HT1080 (cell line): ENCODE measurements around the gene FADS1. TPM values are rescaled to one million over a fixed set of nuclear protein-coding genes. Genes with fewer than 3 reads are reported as not detected.

ENCODE experiments used
- DNase-seq: peaks from one replicate; pipeline ENCODE4 v3.0.0-alpha.2; 2015; ENCODE audit warnings: low read depth
- total RNA-seq: library from RNA; depleted of rRNA; stranded (reverse); fragments of >200 nt; shearing (Covaris generic); gene quantifications from 2 replicates; pipeline ENCODE4 v1.2.3, GENCODE V29; 2014

Gene FADS1
- total RNA-seq, 1 experiment from 2014 or later = 108 TPM

DNA sequence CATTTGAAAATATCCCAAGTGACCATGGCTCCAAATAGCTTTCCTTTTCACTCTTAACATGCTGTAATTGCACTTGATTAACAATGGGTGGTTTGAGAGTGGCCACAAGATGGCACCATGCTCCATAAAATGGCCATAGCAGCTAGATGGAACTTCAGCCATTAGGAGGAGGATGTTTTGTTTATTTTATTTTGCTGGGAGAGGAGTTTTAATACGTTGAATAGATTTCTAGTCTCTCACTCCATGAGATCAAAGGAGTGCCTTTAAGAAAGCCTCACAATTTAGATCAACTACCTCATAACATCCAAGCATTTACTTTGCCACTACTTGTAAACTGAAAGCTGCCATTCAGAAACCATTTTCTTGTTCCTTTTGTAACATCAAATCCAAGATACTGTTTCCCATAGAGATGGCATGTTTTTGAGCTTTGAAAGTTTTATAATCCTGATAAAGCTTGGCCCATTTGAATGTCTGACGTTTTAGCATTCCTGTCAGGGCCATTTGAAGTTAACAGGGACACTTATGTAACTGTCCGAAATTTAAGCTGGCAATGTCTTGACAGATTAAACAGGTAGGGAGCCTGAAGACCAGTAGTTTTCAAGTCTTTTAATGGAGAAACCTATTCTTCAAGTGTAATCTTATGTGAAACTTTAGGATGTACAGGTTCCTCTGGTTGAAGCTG is 19.4 kb downstream of the FADS1 start:
- DNase-seq = peak; percentile 68

DNA sequence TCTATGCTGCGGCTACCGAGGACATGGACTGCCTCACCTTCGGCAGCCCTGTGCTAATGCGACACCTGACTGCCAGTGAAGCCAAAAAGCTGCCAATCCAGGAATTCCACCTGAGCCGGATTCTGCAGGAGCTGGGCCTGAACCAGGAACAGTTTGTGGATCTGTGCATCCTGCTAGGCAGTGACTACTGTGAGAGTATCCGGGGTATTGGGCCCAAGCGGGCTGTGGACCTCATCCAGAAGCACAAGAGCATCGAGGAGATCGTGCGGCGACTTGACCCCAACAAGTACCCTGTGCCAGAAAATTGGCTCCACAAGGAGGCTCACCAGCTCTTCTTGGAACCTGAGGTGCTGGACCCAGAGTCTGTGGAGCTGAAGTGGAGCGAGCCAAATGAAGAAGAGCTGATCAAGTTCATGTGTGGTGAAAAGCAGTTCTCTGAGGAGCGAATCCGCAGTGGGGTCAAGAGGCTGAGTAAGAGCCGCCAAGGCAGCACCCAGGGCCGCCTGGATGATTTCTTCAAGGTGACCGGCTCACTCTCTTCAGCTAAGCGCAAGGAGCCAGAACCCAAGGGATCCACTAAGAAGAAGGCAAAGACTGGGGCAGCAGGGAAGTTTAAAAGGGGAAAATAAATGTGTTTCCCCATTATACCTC is 20.8 kb downstream of the FADS1 start:
- no peak for DNase-seq

GRCh38 chr11:61795459-61795858 is 21.3 kb downstream of the FADS1 start:
- no peak for DNase-seq

DNA sequence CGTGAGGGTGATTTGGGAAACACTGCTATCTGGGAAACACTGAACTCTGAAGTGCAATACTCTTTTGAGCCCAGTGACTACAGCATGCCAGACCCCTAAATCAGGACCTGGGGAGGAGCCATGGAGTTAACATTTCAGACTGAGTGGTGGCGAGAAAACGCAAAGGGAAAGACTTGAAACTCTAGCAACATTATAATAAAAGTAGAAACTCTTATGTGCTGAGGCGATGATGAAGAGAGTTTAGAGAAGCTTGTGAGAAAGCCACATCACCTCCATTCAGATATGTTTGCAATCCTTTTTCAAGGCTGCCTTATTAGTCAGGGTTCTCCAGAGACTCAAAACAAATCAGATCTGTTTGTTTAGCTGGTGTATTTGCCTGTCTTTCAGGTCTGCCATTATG is 22.2 kb downstream of the FADS1 start:
- no peak for DNase-seq

DNA sequence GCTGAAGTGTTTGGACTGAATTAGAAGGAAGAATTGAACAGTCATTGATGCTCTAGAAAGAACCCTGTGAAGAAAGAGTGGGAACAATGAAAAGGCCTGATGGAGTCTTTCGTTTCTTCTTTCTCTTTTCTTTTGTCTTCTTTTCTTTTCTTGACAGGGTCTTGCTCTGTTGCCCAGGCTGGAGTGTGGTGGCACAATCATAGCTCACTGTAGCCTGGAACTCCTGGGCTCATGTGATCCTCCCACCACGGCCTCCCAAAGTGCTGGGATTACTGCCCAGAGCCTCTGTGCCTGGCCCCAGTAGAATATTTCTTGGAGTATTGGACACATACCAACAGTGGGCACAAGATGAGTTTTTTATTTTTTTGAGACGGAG is 23.0 kb downstream of the FADS1 start:
- no peak for DNase-seq

- DNase-seq = no peak
These were observed 23.5 kb downstream of the FADS1 start for GRCh38 chr11:61793083-61793828.

- peak; percentile 91 for DNase-seq
These were observed 24.3 kb downstream of the FADS1 start, which contains the start of the genes FEN1 and TMEM258 for GRCh38 chr11:61792310-61793082. FEN1 (plus strand) TSS chr11:61792911; CDS start chr11:61795362, 2,451 bp downstream. TMEM258 (minus strand) TSS chr11:61792599; CDS start chr11:61792558, 41 bp downstream.

GRCh38 chr11:61791737-61792309 is 25.0 kb downstream of the FADS1 start:
- DNase-seq = peak; percentile 84

- peak; percentile 64 for DNase-seq
These were observed 28.8 kb downstream of the FADS1 start for GRCh38 chr11:61787928-61788491.

DNA sequence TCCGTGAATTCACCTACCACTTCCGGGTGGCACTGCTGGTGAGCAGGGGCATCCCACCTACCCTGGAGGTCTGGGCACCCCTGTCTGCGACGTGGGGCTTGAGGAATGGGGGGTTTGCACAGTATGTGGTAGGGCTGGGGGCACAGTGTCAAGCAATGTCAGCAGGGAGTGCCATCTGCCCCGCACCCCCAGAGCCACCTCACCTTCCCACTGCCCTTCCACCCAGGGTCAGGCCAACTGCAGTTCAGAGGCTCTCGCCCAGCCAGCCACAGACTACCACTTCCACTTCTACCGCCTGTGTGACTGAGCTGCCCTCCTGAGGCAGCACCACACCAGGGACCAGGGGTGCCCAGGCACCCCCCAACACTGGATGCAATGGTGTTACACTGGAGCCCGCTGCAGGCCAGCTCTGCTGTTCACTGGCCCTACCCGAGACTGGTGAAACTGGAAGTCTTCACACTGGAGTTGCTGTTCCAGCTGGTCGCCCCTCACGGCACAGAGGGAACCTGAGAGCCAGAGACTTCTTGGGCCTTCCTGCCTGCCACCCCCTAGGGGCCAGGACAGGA is 30.9 kb downstream of the FADS1 start:
- no peak for DNase-seq

GRCh38 chr11:61784506-61784805 is 32.3 kb downstream of the FADS1 start:
- DNase-seq = no peak

DNA sequence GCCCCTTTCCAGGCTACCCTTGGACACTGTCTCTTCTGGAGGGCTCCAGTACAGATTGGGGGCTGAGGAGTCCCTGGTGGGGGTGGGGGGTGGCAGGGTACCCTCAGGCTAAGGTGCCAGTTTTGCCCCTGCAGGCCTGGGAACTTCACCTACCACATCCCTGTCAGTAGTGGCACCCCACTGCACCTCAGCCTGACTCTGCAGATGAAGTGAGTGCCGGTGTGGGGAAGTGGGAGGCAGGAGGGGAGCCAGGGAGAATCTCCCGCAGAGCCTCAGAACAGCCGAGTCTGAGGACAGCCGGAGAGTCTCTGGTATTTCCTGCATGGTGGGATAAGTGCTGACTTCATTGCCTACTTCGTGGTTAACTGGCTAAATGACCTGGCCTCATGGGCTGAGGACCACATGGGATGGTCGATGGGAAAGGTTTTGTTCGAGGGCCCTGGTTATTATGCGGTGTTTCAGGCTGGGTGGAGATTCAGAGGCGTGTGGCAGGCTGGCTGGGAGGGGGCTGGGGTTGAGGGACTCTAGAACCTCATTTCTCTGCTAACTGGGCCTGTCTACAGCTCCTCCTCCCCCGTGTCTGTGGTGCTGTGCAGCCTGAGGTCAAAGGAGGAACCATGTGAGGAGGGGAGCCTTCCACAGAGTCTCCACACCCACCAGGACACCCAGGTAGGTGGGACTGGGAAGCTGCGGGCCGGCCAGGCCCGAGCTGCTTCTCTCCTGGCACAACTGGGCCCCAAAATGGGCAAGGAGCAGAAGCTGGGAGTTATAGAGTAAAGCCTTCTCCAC is 32.9 kb downstream of the FADS1 start:
- peak; percentile 40 for DNase-seq

GRCh38 chr11:61782841-61783240 is 34.0 kb downstream of the FADS1 start:
- DNase-seq = no peak

GRCh38 chr11:61782299-61782698 is 34.5 kb downstream of the FADS1 start:
- no peak for DNase-seq

GRCh38 chr11:61781585-61781984 is 35.2 kb downstream of the FADS1 start:
- DNase-seq = no peak

GRCh38 chr11:61780581-61781162 is 36.1 kb downstream of the FADS1 start:
- no peak for DNase-seq

GRCh38 chr11:61779666-61780525 is 36.9 kb downstream of the FADS1 start:
- no peak for DNase-seq

GRCh38 chr11:61778920-61779650 is 37.7 kb downstream of the FADS1 start:
- no peak for DNase-seq
